Endodermal cell (in vitro differentiated cells): ENCODE data around the gene DLGAP1. TPM values are rescaled to one million over a fixed set of nuclear protein-coding genes. Genes with fewer than 3 reads are reported as not detected.

Experiments
- DNase-seq: peaks from one replicate; pipeline ENCODE4 v3.0.0-alpha.2; 2017
- H3K27ac ChIP-seq: 2 replicates; pipeline ENCODE4 v1.5.1; 2013; ENCODE audit warnings: mild to moderate bottlenecking, low read depth, low read length, moderate library complexity
- H3K27me3 ChIP-seq: 2 replicates; pipeline ENCODE4 v1.6.1; 2013; ENCODE audit warnings: mild to moderate bottlenecking, low read length, moderate library complexity; ENCODE audit not compliant: insufficient read depth, control insufficient read depth, poor library complexity, severe bottlenecking
- H3K36me3 ChIP-seq: 2 replicates; pipeline ENCODE4 v1.7.0; 2013; ENCODE audit warnings: mild to moderate bottlenecking, low read length, moderate library complexity; ENCODE audit not compliant: control insufficient read depth, insufficient read depth
- H3K4me1 ChIP-seq: one replicate; pipeline ENCODE4 v1.7.0; 2013; ENCODE audit warnings: low read length; ENCODE audit not compliant: control insufficient read depth, insufficient read depth
- H3K4me3 ChIP-seq: 2 replicates; pipeline ENCODE4 v1.5.1; 2013; ENCODE audit warnings: mild to moderate bottlenecking, low read length, moderate library complexity
- H3K9ac ChIP-seq: 2 replicates; pipeline ENCODE4 v1.6.1; 2013; ENCODE audit warnings: mild to moderate bottlenecking, low read length, moderate library complexity; ENCODE audit not compliant: poor library complexity, severe bottlenecking; ENCODE audit errors: extremely low read depth
- H3K9me3 ChIP-seq: 2 replicates; pipeline ENCODE4 v1.6.1; 2013; ENCODE audit warnings: mild to moderate bottlenecking, low read length, moderate library complexity; ENCODE audit not compliant: control insufficient read depth
- H3K27ac Mint-ChIP-seq: 2 replicates; pipeline ENCODE4 v1.8.0; 2020; ENCODE audit warnings: mixed read lengths
- H3K27me3 Mint-ChIP-seq: 2 replicates; pipeline ENCODE4 v1.8.0; 2021; ENCODE audit warnings: mild to moderate bottlenecking, mixed read lengths; ENCODE audit not compliant: insufficient read depth
- H3K36me3 Mint-ChIP-seq: 2 replicates; pipeline ENCODE4 v1.8.0; 2020; ENCODE audit warnings: low read depth, mixed read lengths
- H3K4me1 Mint-ChIP-seq: 2 replicates; pipeline ENCODE4 v1.8.0; 2020; ENCODE audit warnings: mixed read lengths
- H3K4me3 Mint-ChIP-seq: 2 replicates; pipeline ENCODE4 v1.8.0; 2020; ENCODE audit warnings: mild to moderate bottlenecking, moderate library complexity, mixed read lengths
- H3K9me3 Mint-ChIP-seq: 2 replicates; pipeline ENCODE4 v1.8.0; 2020; ENCODE audit warnings: mild to moderate bottlenecking, mixed read lengths
- WGBS, 2 experiments: methylation state at CpG; one replicate each; pipeline versions ENCODE4 v1.1.5 to v1.1.7; 2013; ENCODE audit warnings: missing lambda C conversion rate in 2 of 2, mixed read lengths in 1 of 2; ENCODE audit not compliant: insufficient coverage in 1 of 2, insufficient read length in 1 of 2; 5-methylcytosine and 5-hydroxymethylcytosine counted together
- total RNA-seq, 2 donors: library from RNA; stranded (reverse); fragmentation: NEBNext Ultra II Directional in 1 of 2; extraction: Animal tissue kit (Norgen Biotek cat#: 25700) in 1 of 2; gene quantifications; 2 replicates in 1 of 2; 3 replicates in 1 of 2; pipeline ENCODE4 v1.2.1, GENCODE V29; 2021
- TF ChIP-seq, protein P1 (sequence below): fragments of 200-600 bp; sonication (generic); conservative IDR thresholded peaks from 2 replicates; pipeline ENCODE4 v1.5.0; 2021; ENCODE audit warnings: antibody characterized with exemption, mild to moderate bottlenecking

DLGAP1 gene
- total RNA-seq, 2 donors from 2014 or later, result 11.5 to 21.5 TPM

DNA sequence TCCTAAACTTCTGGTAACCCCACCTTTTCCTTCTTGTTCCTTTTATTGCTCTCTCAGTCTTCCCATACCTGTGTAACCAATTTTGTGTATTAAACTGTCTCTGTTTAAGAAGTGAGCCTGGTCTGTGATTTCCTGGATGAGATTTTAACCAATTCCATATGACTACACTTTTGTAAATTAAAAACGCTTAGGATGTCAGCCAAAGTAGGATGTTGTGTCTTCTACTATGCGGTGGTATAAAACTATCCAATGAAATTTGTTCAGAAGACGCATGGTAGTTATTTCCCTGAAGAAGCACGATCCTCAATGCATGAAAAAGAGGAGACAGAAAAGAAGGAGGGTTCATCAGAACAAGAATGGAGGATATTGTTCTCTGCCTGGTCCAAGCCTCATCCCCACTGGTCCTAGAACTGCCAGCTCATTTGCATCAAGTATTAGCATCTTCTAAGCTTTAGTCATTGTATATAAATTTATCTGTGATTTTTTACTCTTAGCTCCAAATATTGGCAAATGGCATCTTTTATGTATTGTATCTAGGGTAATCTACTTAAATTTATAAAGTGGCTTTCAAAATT lies 877.7 kb downstream of the DLGAP1 start:
- 89 to 93% methylated on average over 3 to 4 of the region's 4 CpGs for WGBS, 2 experiments
- peaks cover 14% of the 10 kb centered on the region for H3K4me1 Mint-ChIP-seq
- TF ChIP-seq, protein P1, sequence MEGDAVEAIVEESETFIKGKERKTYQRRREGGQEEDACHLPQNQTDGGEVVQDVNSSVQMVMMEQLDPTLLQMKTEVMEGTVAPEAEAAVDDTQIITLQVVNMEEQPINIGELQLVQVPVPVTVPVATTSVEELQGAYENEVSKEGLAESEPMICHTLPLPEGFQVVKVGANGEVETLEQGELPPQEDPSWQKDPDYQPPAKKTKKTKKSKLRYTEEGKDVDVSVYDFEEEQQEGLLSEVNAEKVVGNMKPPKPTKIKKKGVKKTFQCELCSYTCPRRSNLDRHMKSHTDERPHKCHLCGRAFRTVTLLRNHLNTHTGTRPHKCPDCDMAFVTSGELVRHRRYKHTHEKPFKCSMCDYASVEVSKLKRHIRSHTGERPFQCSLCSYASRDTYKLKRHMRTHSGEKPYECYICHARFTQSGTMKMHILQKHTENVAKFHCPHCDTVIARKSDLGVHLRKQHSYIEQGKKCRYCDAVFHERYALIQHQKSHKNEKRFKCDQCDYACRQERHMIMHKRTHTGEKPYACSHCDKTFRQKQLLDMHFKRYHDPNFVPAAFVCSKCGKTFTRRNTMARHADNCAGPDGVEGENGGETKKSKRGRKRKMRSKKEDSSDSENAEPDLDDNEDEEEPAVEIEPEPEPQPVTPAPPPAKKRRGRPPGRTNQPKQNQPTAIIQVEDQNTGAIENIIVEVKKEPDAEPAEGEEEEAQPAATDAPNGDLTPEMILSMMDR, result no peak
- no peak overlapping the region for H3K4me3 Mint-ChIP-seq
- no peaks in the 10 kb centered on the region for H3K9me3 ChIP-seq
- no peak overlapping the region for H3K4me3 ChIP-seq
- H3K27me3 ChIP-seq, result no peaks in the 10 kb centered on the region
- H3K27ac ChIP-seq, result no peak overlapping the region
- no peak overlapping the region for H3K27ac Mint-ChIP-seq
- peaks cover 51% of the 10 kb centered on the region for H3K36me3 Mint-ChIP-seq
- DNase-seq, result no peak
- H3K36me3 ChIP-seq, result no peaks in the 10 kb centered on the region
- H3K27me3 Mint-ChIP-seq, result no peaks in the 10 kb centered on the region
- H3K4me1 ChIP-seq, result peaks cover 8% of the 10 kb centered on the region
- no peaks in the 10 kb centered on the region for H3K9me3 Mint-ChIP-seq
- H3K9ac ChIP-seq, result no peak overlapping the region

DNA sequence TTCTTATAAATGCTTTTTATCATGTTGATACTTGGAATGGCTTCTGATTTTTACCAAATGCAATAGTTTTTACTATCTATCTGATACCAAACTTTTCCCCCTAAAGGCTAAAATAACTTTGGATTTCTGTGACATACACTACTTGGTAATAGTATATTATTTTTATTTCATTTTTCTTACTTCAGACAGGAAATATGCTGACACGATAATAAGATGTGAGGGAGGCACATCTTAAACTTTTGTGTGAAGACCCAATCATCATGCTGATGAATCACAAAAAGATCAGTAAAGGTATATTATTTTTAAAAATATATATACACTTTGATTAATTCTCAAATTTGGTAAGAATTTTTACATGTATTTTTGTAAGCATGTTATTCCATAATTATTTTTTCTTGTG lies 882.3 kb downstream of the DLGAP1 start:
- peaks cover 48% of the 10 kb centered on the region for H3K36me3 Mint-ChIP-seq
- no peaks in the 10 kb centered on the region for H3K27me3 Mint-ChIP-seq
- Histone ChIP-seq H3K36me3 (peaks cover 5% of the 10 kb centered on the region), H3K9me3 (no peaks in the 10 kb centered on the region), H3K9ac (no peak overlapping the region), H3K4me3 (no peak overlapping the region), H3K4me1 (no peaks in the 10 kb centered on the region), H3K27me3 (no peaks in the 10 kb centered on the region), H3K27ac (no peak overlapping the region)
- DNase-seq, result no peak
- no peaks in the 10 kb centered on the region for H3K9me3 Mint-ChIP-seq
- TF ChIP-seq, protein P1, result no peak
- H3K4me1 Mint-ChIP-seq, result no peaks in the 10 kb centered on the region
- H3K4me3 Mint-ChIP-seq, result no peak overlapping the region
- no peak overlapping the region for H3K27ac Mint-ChIP-seq
- WGBS, 2 experiments, result no CpG with 5 or more reads among the region's 1 CpG

DNA sequence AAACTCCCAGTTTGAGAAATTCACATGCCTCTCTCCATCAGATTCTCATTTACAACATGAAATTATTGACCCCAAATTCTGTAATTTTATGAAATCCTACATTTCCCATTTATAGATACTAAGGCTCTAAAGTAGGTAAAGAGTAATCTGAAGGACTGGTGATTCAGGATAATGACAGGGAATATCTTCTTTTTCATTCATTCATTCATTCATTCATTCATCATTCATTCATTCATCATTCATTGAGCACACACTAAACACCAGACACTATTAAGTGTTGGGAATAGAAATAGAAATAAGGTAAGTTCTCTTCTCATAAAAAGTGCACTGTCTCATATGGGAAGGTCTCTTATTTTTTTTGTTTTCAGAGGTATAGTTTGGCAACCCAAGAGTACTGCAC lies 888.3 kb downstream of the DLGAP1 start:
- H3K27me3 Mint-ChIP-seq, result no peaks in the 10 kb centered on the region
- no peaks in the 10 kb centered on the region for H3K9me3 ChIP-seq
- DNase-seq, result no peak
- no peak overlapping the region for H3K4me3 ChIP-seq
- TF ChIP-seq, protein P1, result no peak
- peaks cover 36% of the 10 kb centered on the region for H3K36me3 Mint-ChIP-seq
- H3K27ac Mint-ChIP-seq, result no peak overlapping the region
- H3K9me3 Mint-ChIP-seq, result peaks cover 1% of the 10 kb centered on the region
- no peak overlapping the region for H3K9ac ChIP-seq
- no peak overlapping the region for H3K27ac ChIP-seq
- H3K27me3 ChIP-seq, result no peaks in the 10 kb centered on the region
- H3K4me1 Mint-ChIP-seq, result peaks cover 22% of the 10 kb centered on the region
- no peak overlapping the region for H3K4me3 Mint-ChIP-seq
- H3K36me3 ChIP-seq, result peaks cover 11% of the 10 kb centered on the region
- H3K4me1 ChIP-seq, result no peaks in the 10 kb centered on the region
